Measurements from ENCODE around the gene GINS2. TPM values are rescaled to one million over a fixed set of nuclear protein-coding genes. Genes with fewer than 3 reads are reported as not detected.

The GINS2 gene
- total and polyA plus RNA-seq, 9 donors: 8.5 to 15.5 (median 10.6) TPM

GRCh38 chr16:85628645-85629044, 60.1 kb downstream of the GINS2 start:
- 90% methylated on average over 7 of the region's 14 CpGs for WGBS (ENCODE audit: insufficient coverage)
- no peak for DNase-seq
- no peaks in the 10 kb centered on the region for H3K36me3 ChIP-seq (ENCODE audit: control insufficient read depth, insufficient read depth, low read length)
- no peak overlapping the region for H3K4me3 ChIP-seq (ENCODE audit: low read length)
- H3K27ac ChIP-seq (ENCODE audit: low read length): peak overlapping the region; percentile 87
- peaks cover 10% of the 10 kb centered on the region for H3K9me3 ChIP-seq (replicated peaks; ENCODE audit: control insufficient read depth, low read depth, low read length)
- H3K27me3 ChIP-seq (ENCODE audit: control insufficient read depth, insufficient read depth, low read length): no peaks in the 10 kb centered on the region
- H3K4me1 ChIP-seq (ENCODE audit: control insufficient read depth, insufficient read depth, low read length): peaks cover 65% of the 10 kb centered on the region

- H3K36me3 ChIP-seq (ENCODE audit: control insufficient read depth, insufficient read depth, low read length): no peaks in the 10 kb centered on the region
- no peak for DNase-seq
- H3K27me3 ChIP-seq (ENCODE audit: control insufficient read depth, insufficient read depth, low read length): no peaks in the 10 kb centered on the region
- H3K27ac ChIP-seq (ENCODE audit: low read length): peak overlapping the region; percentile 87
- peaks cover 69% of the 10 kb centered on the region for H3K4me1 ChIP-seq (ENCODE audit: control insufficient read depth, insufficient read depth, low read length)
- no peak overlapping the region for H3K4me3 ChIP-seq (ENCODE audit: low read length)
- whole genome bisulfite sequencing (ENCODE audit: insufficient coverage): 81% methylated on average over 4 of the region's 5 CpGs
- H3K9me3 ChIP-seq (replicated peaks; ENCODE audit: control insufficient read depth, low read depth, low read length): peaks cover 10% of the 10 kb centered on the region
These were observed 60.5 kb downstream of the GINS2 start for GRCh38 chr16:85628265-85628556.

- 71% methylated on average over 17 of the region's 30 CpGs for WGBS (ENCODE audit: insufficient coverage)
- Histone ChIP-seq H3K4me1 (ENCODE audit: control insufficient read depth, insufficient read depth, low read length) (peaks cover 74% of the 10 kb centered on the region), H3K27ac (ENCODE audit: low read length) (peak overlapping the region; percentile 87), H3K27me3 (ENCODE audit: control insufficient read depth, insufficient read depth, low read length) (no peaks in the 10 kb centered on the region), H3K36me3 (ENCODE audit: control insufficient read depth, insufficient read depth, low read length) (no peaks in the 10 kb centered on the region), H3K9me3 (replicated peaks; ENCODE audit: control insufficient read depth, low read depth, low read length) (peaks cover 10% of the 10 kb centered on the region), H3K4me3 (ENCODE audit: low read length) (no peak overlapping the region)
- peak; percentile 79 for DNase-seq
These were observed 61.1 kb downstream of the GINS2 start for GRCh38 chr16:85627526-85628264.

GRCh38 chr16:85627089-85627488, 61.7 kb downstream of the GINS2 start:
- no peak for DNase-seq
- peaks cover 10% of the 10 kb centered on the region for H3K9me3 ChIP-seq (replicated peaks; ENCODE audit: control insufficient read depth, low read depth, low read length)
- H3K27me3 ChIP-seq (ENCODE audit: control insufficient read depth, insufficient read depth, low read length): no peaks in the 10 kb centered on the region
- no peak overlapping the region for H3K4me3 ChIP-seq (ENCODE audit: low read length)
- WGBS (ENCODE audit: insufficient coverage): 35% methylated on average over 4 of the region's 8 CpGs
- H3K4me1 ChIP-seq (ENCODE audit: control insufficient read depth, insufficient read depth, low read length): peaks cover 74% of the 10 kb centered on the region
- no peaks in the 10 kb centered on the region for H3K36me3 ChIP-seq (ENCODE audit: control insufficient read depth, insufficient read depth, low read length)
- H3K27ac ChIP-seq (ENCODE audit: low read length): peak overlapping the region; percentile 87

Other genes starting within 250 kb of the GINS2 start
- 32.4 TPM for gene GSE1, start 75.6 kb downstream of the GINS2 start, total RNA-seq
- 10 to 100 TPM; 38.0 to 67.4 (median 53.0) TPM for gene GSE1, start 75.6 kb downstream of the GINS2 start, polyA plus RNA-seq (ENCODE audit: insufficient read depth in 1 of 8, insufficient read length in 8 of 8, low replicate concordance in 1 of 8)
- gene C16orf74, start 62.1 kb upstream of the GINS2 start, total RNA-seq: 1.3 TPM
- 1 to 10 TPM; 1.2 to 2.9 (median 1.8) TPM for gene C16orf74, start 62.1 kb upstream of the GINS2 start, polyA plus RNA-seq (ENCODE audit: insufficient read depth in 1 of 8, insufficient read length in 8 of 8, low replicate concordance in 1 of 8)
- gene EMC8, start 110.6 kb upstream of the GINS2 start, total RNA-seq: 18.1 TPM
- 10 to 100 TPM; 17.4 to 24.9 (median 20.1) TPM for gene EMC8, start 110.6 kb upstream of the GINS2 start, polyA plus RNA-seq (ENCODE audit: insufficient read depth in 1 of 8, insufficient read length in 8 of 8, low replicate concordance in 1 of 8)
- 518 TPM for gene COX4I1, start 110.7 kb upstream of the GINS2 start, total RNA-seq
- 100 to 1,000 TPM; 440 to 555 (median 479) TPM for gene COX4I1, start 110.7 kb upstream of the GINS2 start, polyA plus RNA-seq (ENCODE audit: insufficient read depth in 1 of 8, insufficient read length in 8 of 8, low replicate concordance in 1 of 8)
- 7.0 TPM for gene IRF8, start 210.2 kb upstream of the GINS2 start, total RNA-seq
- gene IRF8, start 210.2 kb upstream of the GINS2 start, polyA plus RNA-seq (ENCODE audit: insufficient read depth in 1 of 8, insufficient read length in 8 of 8, low replicate concordance in 1 of 8): 1 to 10 TPM; 3.6 to 7.7 (median 5.7) TPM